ENCODE data around the gene COL6A3. TPM values are rescaled to one million over a fixed set of nuclear protein-coding genes. Genes with fewer than 3 reads are reported as not detected.

The COL6A3 gene
- total RNA-seq, 1 experiment from 2014 or later: 0.81 TPM

GRCh38 chr2:237430861-237431260, 16.9 kb upstream of the COL6A3 start:
- Histone ChIP-seq H2BK120ac (ENCODE audit: low read depth, low read length, poor library complexity, severe bottlenecking) (no peak overlapping the region), H3K79me1 (ENCODE audit: insufficient read depth, low read depth, low read length, poor library complexity, severe bottlenecking) (no peaks in the 10 kb centered on the region), H3K27me3 (ENCODE audit: insufficient read depth, low read length) (no peaks in the 10 kb centered on the region), H3K14ac (ENCODE audit: insufficient read depth, low read length) (no peak overlapping the region), H3K23me2 (ENCODE audit: insufficient read length, low read depth, low read length, poor library complexity, severe bottlenecking) (no peaks in the 10 kb centered on the region), H3K4me1 (ENCODE audit: insufficient read depth, low read length) (peaks cover 4% of the 10 kb centered on the region; the same call in 1 of the 2 replicates), H4K91ac (ENCODE audit: insufficient read length, low read depth, low read length) (no peak overlapping the region), H3T11ph (ENCODE audit: low read length) (no peak overlapping the region), H2AFZ (ENCODE audit: low read length) (no peak overlapping the region), H3K27ac (ENCODE audit: insufficient read length, low read depth, low read length) (no peak overlapping the region), H3K9me3 (ENCODE audit: control insufficient read depth, low read depth, low read length) (no peaks in the 10 kb centered on the region), H3K23ac (ENCODE audit: insufficient read length, low read depth, low read length) (no peak overlapping the region), H2BK15ac (ENCODE audit: low read depth, low read length) (no peak overlapping the region), H3K4ac (ENCODE audit: low read depth, low read length) (no peak overlapping the region), H3K79me2 (ENCODE audit: insufficient read depth, low read length) (no peaks in the 10 kb centered on the region), H4K20me1 (ENCODE audit: control insufficient read depth, insufficient read depth, insufficient read length) (no peaks in the 10 kb centered on the region), H2AK5ac (ENCODE audit: insufficient read length, low read length) (no peak overlapping the region), H3K18ac (ENCODE audit: insufficient read length, low read depth, low read length) (no peak overlapping the region), H4K8ac (replicated peaks; ENCODE audit: insufficient read length, low read depth, low read length) (no peak overlapping the region), H2BK20ac (ENCODE audit: low read depth, low read length, poor library complexity, severe bottlenecking) (no peak overlapping the region), H2BK12ac (ENCODE audit: insufficient read length, low read depth, low read length) (no peak overlapping the region), H3K9ac (ENCODE audit: extremely low read depth, insufficient read length, low read length) (no peak overlapping the region), H4K5ac (ENCODE audit: insufficient read length, low read depth, low read length) (no peak overlapping the region), H3K4me2 (ENCODE audit: insufficient read depth, insufficient read length, low read length) (no peak overlapping the region), H2BK5ac (ENCODE audit: insufficient read length, low read length) (no peak overlapping the region), H3K56ac (ENCODE audit: insufficient read length, low read depth, low read length) (no peak overlapping the region)
- no peaks in the 10 kb centered on the region for H3K9me3 Mint-ChIP-seq
- peaks cover 28% of the 10 kb centered on the region for H3K27me3 Mint-ChIP-seq (ENCODE audit: low read depth)
- TF ChIP-seq CTCF (conservative IDR thresholded peaks at IDR 0.05): no peak
- H3K36me3 Mint-ChIP-seq (ENCODE audit: insufficient read depth in 1 of 3, low read depth in 3 of 3): no peaks in the 10 kb centered on the region; a peak in 1 of 7 replicates
- DNase-seq: no peak
- H3K4me3 Mint-ChIP-seq: no peak overlapping the region
- WGBS (ENCODE audit: extremely low coverage, insufficient read length, low lambda C conversion rate): no CpG with 5 or more reads among the region's 1 CpG
- H3K27ac Mint-ChIP-seq: no peak overlapping the region
- peaks cover 15 to 17% of the 10 kb centered on the region in 2 experiments for H3K4me1 Mint-ChIP-seq

Measured in H9 (cell line).